Liver (tissue), 9 donors: Measurements from ENCODE around the gene NDUFS3. TPM values are rescaled to one million over a fixed set of nuclear protein-coding genes. Genes with fewer than 3 reads are reported as not detected.
"Not testable (repeated sequence)": the region's sequence is repeated elsewhere in the genome, so short reads cannot be mapped to it uniquely, and the experiment has no call there.

Experiments
- DNase-seq: peaks from one replicate; pipeline ENCODE4 v3.0.0-alpha.2; 2017; ENCODE audit warnings: low spot score
- H3K27ac ChIP-seq, 2 donors: one replicate each; pipeline ENCODE4 v1.7.0; 2013; ENCODE audit warnings: inconsistent platforms in 2 of 2, low read length in 2 of 2, control low read depth in 1 of 2, low read depth in 1 of 2, mild to moderate bottlenecking in 1 of 2
- H3K27me3 ChIP-seq, 4 donors: one replicate each; pipeline versions ENCODE4 v1.6.1 to v1.7.0; 2013; ENCODE audit warnings: low read length in 3 of 4, inconsistent platforms in 1 of 4, mild to moderate bottlenecking in 1 of 4, moderate library complexity in 1 of 4; ENCODE audit not compliant: control insufficient read depth in 4 of 4, insufficient read depth in 4 of 4
- H3K36me3 ChIP-seq, 4 donors: one replicate each; pipeline versions ENCODE4 v1.6.1 to v1.7.0; 2013; ENCODE audit warnings: low read length in 3 of 4, mild to moderate bottlenecking in 3 of 4, low read depth in 1 of 4, moderate library complexity in 1 of 4; ENCODE audit not compliant: control insufficient read depth in 4 of 4, insufficient read depth in 3 of 4
- H3K4me1 ChIP-seq, 4 donors: one replicate each; pipeline versions ENCODE4 v1.6.1 to v1.7.0; 2013; ENCODE audit warnings: low read length in 3 of 4, mild to moderate bottlenecking in 3 of 4, moderate library complexity in 1 of 4; ENCODE audit not compliant: control insufficient read depth in 4 of 4, insufficient read depth in 4 of 4
- H3K4me3 ChIP-seq, 3 donors: one replicate each; pipeline versions ENCODE4 v1.6.1 to v1.7.0; 2013; ENCODE audit warnings: low read length in 3 of 3, control low read depth in 1 of 3, low read depth in 1 of 3, mild to moderate bottlenecking in 1 of 3
- H3K9ac ChIP-seq, 2 donors: one replicate each; pipeline ENCODE4 v1.7.0; 2013; ENCODE audit warnings: low read length in 2 of 2, mild to moderate bottlenecking in 2 of 2, moderate library complexity in 2 of 2, control low read depth in 1 of 2, low read depth in 1 of 2
- H3K9me3 ChIP-seq, 4 donors: one replicate each; pipeline versions ENCODE4 v1.6.1 to v1.7.0; 2013; ENCODE audit warnings: low read length in 3 of 4; ENCODE audit not compliant: control insufficient read depth in 4 of 4
- ATF3 ChIP-seq: IDR thresholded peaks from 2 replicates; pipeline ENCODE4 v1.6.1; 2016; ENCODE audit warnings: antibody characterized with exemption
- CTCF ChIP-seq: fragments of 150-350 bp; IDR thresholded peaks from 2 replicates; pipeline ENCODE4 v1.5.1; 2017; ENCODE audit warnings: improper control_type of control experiment, low read depth, low read length; ENCODE audit not compliant: missing input control
- EGR1 ChIP-seq, 2 donors: IDR thresholded peaks; 2 replicates each; pipeline ENCODE4 v1.6.1; 2016 to 2018; ENCODE audit warnings: antibody characterized with exemption in 2 of 2, low read depth in 2 of 2
- FOXA1 ChIP-seq: IDR thresholded peaks from 2 replicates; pipeline ENCODE4 v1.6.1; 2016; ENCODE audit warnings: antibody characterized with exemption
- FOXA2 ChIP-seq: IDR thresholded peaks from 2 replicates; pipeline ENCODE4 v1.6.1; 2016; ENCODE audit warnings: antibody characterized with exemption
- GABPA ChIP-seq, 2 donors: IDR thresholded peaks in 1 of 2; conservative IDR thresholded peaks in 1 of 2; 2 replicates each; pipeline ENCODE4 v1.6.1; 2016; ENCODE audit warnings: antibody characterized with exemption in 2 of 2, mild to moderate bottlenecking in 1 of 2, moderate library complexity in 1 of 2
- HNF4A ChIP-seq, 2 donors: conservative IDR thresholded peaks; 2 replicates each; pipeline ENCODE4 v1.6.1; 2016; ENCODE audit warnings: antibody characterized with exemption in 2 of 2, mild to moderate bottlenecking in 2 of 2
- HNF4G ChIP-seq: IDR thresholded peaks from 2 replicates; pipeline ENCODE4 v1.6.1; 2016; ENCODE audit warnings: antibody characterized with exemption
- JUND ChIP-seq, 2 donors: IDR thresholded peaks; 2 replicates each; pipeline ENCODE4 v1.6.1; 2016; ENCODE audit warnings: antibody characterized with exemption in 2 of 2
- NR2F2 ChIP-seq: IDR thresholded peaks from 2 replicates; pipeline ENCODE4 v1.6.1; 2016; ENCODE audit warnings: antibody characterized with exemption
- RAD21 ChIP-seq, 2 donors: IDR thresholded peaks; 2 replicates each; pipeline ENCODE4 v1.6.1; 2016; ENCODE audit warnings: antibody characterized with exemption in 2 of 2, mild to moderate bottlenecking in 2 of 2
- RXRA ChIP-seq, 2 donors: IDR thresholded peaks; 2 replicates each; pipeline ENCODE4 v1.6.1; 2017 to 2018; ENCODE audit warnings: antibody characterized with exemption in 2 of 2, mild to moderate bottlenecking in 1 of 2
- SP1 ChIP-seq: IDR thresholded peaks from 2 replicates; pipeline ENCODE4 v1.6.1; 2018; ENCODE audit warnings: antibody characterized with exemption, mild to moderate bottlenecking
- TAF1 ChIP-seq: conservative IDR thresholded peaks from 2 replicates; pipeline ENCODE4 v1.6.1; 2016; ENCODE audit warnings: antibody characterized with exemption, mild to moderate bottlenecking
- YY1 ChIP-seq: IDR thresholded peaks from 2 replicates; pipeline ENCODE4 v1.6.1; 2016; ENCODE audit warnings: antibody characterized with exemption, mild to moderate bottlenecking
- ZBTB33 ChIP-seq: IDR thresholded peaks from 2 replicates; pipeline ENCODE4 v1.6.1; 2016; ENCODE audit warnings: antibody characterized with exemption
- WGBS: extraction: QIAGEN DNeasy Blood & Tissue Kit; methylation state at CpG from one replicate; pipeline ENCODE4 v1.1.7; 2013; 5-methylcytosine and 5-hydroxymethylcytosine counted together
- polyA plus RNA-seq, 2 donors: library from polyadenylated mRNA; stranded (reverse) in 1 of 2; unstranded in 1 of 2; fragments of 200-250 nt in 1 of 2; fragments of >200 nt in 1 of 2; fragmentation: Nextera tagmentation in 1 of 2; extraction: Ambion mirVana in 1 of 2; gene quantifications; one replicate each; pipeline versions ENCODE4 v1.2.1 to v1.2.3, GENCODE V29; 2013 to 2015
- total RNA-seq, 2 donors: library from RNA; depleted of rRNA; stranded (reverse); fragments of >200 nt; gene quantifications; one replicate each; pipeline ENCODE4 v1.2.3, GENCODE V29; 2014
- donor health status: healthy.
- donor health status: healthy.
- donor health status: healthy.
- donor health status: healthy.
- donor health status: healthy.

NDUFS3 gene
- total and polyA plus RNA-seq, 4 donors: 43.8 to 101 (median 67.8) TPM

- TF ChIP-seq HNF4A (conservative IDR thresholded peaks at IDR 0.05) (no peak), YY1 (no peak)
- H3K36me3 ChIP-seq: no peaks in the 10 kb centered on the region
- H3K27me3 ChIP-seq: no peaks in the 10 kb centered on the region
- H3K4me3 ChIP-seq: no peak overlapping the region
- H3K27ac ChIP-seq: no peak overlapping the region
- DNase-seq: no peak
- H3K4me1 ChIP-seq: peaks cover 10 to 47% (median 28%) of the 10 kb centered on the region in 4 donors
- H3K9me3 ChIP-seq: no peaks in the 10 kb centered on the region
- WGBS: 98% methylated on average over 4 of the region's 4 CpGs
- H3K9ac ChIP-seq: no peak overlapping the region
Observed at GRCh38 chr11:47529951-47530350, 48.9 kb upstream of the NDUFS3 start.

GRCh38 chr11:47530721-47531120 lies 48.2 kb upstream of the NDUFS3 start:
- not testable (repeated sequence) for H3K27ac ChIP-seq, H3K4me3 ChIP-seq, H3K9me3 ChIP-seq, H3K27me3 ChIP-seq, H3K36me3 ChIP-seq, DNase-seq, H3K9ac ChIP-seq
- WGBS: 96% methylated on average over 9 of the region's 9 CpGs
- H3K4me1 ChIP-seq: peaks cover 10 to 42% (median 26%) of the 10 kb centered on the region in 4 donors

- H3K27ac ChIP-seq: no peak overlapping the region
- no peak for DNase-seq
- WGBS: 70% methylated on average over 3 of the region's 3 CpGs
Observed at GRCh38 chr11:47531666-47532065, 47.2 kb upstream of the NDUFS3 start.

GRCh38 chr11:47532597-47533213 lies 46.2 kb upstream of the NDUFS3 start:
- Histone ChIP-seq H3K4me1 (peaks cover 13 to 25% (median 23%) of the 10 kb centered on the region in 4 donors), H3K9me3 (no peaks in the 10 kb centered on the region), H3K4me3 (no peak overlapping the region), H3K27me3 (no peaks in the 10 kb centered on the region), H3K9ac (no peak overlapping the region), H3K27ac (peak overlapping the region; percentile 15 to 40), H3K36me3 (no peaks in the 10 kb centered on the region)
- no peak for DNase-seq
- WGBS: 85% methylated on average over 2 of the region's 2 CpGs
- TF ChIP-seq RAD21 (IDR thresholded peaks at IDR 0.05): no peak
- no peak for TF ChIP-seq HNF4G
- TF ChIP-seq CTCF: no peak
- TF ChIP-seq ATF3: no peak
- no peak for TF ChIP-seq FOXA2
- no peak for TF ChIP-seq JUND (IDR thresholded peaks at IDR 0.05)
- no peak for TF ChIP-seq EGR1 (IDR thresholded peaks at IDR 0.05; ENCODE audit: low read depth in 2 of 2)
- no peak for TF ChIP-seq GABPA (IDR thresholded peaks at IDR 0.05 in 1 of 2, conservative IDR thresholded peaks at IDR 0.05 in 1 of 2)
- TF ChIP-seq HNF4A (conservative IDR thresholded peaks at IDR 0.05): no peak
- no peak for TF ChIP-seq RXRA (IDR thresholded peaks at IDR 0.05)
- no peak for TF ChIP-seq FOXA1
- no peak for TF ChIP-seq SP1
- no peak for TF ChIP-seq ZBTB33

More at GRCh38 chr11:47531666-47532065, 47.2 kb upstream of the NDUFS3 start:
- peaks cover 13 to 33% (median 23%) of the 10 kb centered on the region in 4 donors for H3K4me1 ChIP-seq
- no peak overlapping the region for H3K9ac ChIP-seq
- H3K9me3 ChIP-seq: no peaks in the 10 kb centered on the region
- no peaks in the 10 kb centered on the region for H3K36me3 ChIP-seq
- H3K27me3 ChIP-seq: no peaks in the 10 kb centered on the region
- TF ChIP-seq RAD21 (IDR thresholded peaks at IDR 0.05) (no peak), HNF4A (conservative IDR thresholded peaks at IDR 0.05) (no peak), FOXA1 (no peak), NR2F2 (no peak), RXRA (IDR thresholded peaks at IDR 0.05) (no peak), JUND (IDR thresholded peaks at IDR 0.05) (no peak), ATF3 (no peak), SP1 (no peak), TAF1 (no peak), YY1 (no peak), GABPA (IDR thresholded peaks at IDR 0.05 in 1 of 2, conservative IDR thresholded peaks at IDR 0.05 in 1 of 2) (no peak)
- no peak overlapping the region for H3K4me3 ChIP-seq
